GM23338 (cell line): ENCODE data around the gene BBX. TPM values are rescaled to one million over a fixed set of nuclear protein-coding genes. Genes with fewer than 3 reads are reported as not detected.

Experiments
- ATAC-seq: fragments of 200-7000 bp; cut with Tn5 transposase; 3 replicates; pipeline ENCODE4 v1.9.1; 2020
- DNase-seq: peaks from one replicate; pipeline ENCODE4 v3.0.0-alpha.2; 2015; ENCODE audit warnings: low spot score
- H2AFZ ChIP-seq: fragments of 200-600 bp; sonication (generic); 2 replicates; pipeline ENCODE4 v1.8.0; 2016; ENCODE audit warnings: antibody characterized with exemption, mild to moderate bottlenecking, moderate library complexity
- H3F3A ChIP-seq: fragments of 200-600 bp; sonication (generic); replicated peaks from 2 replicates; pipeline ENCODE4 v1.8.0; 2017; ENCODE audit warnings: antibody characterized with exemption, mixed run types, low read depth
- H3K27ac ChIP-seq: fragments of 200-600 bp; sonication (generic); 2 replicates; pipeline ENCODE4 v1.6.1; 2016; ENCODE audit warnings: low read depth
- H3K27me3 ChIP-seq: fragments of 200-600 bp; sonication (generic); 2 replicates; pipeline ENCODE4 v1.8.0; 2016; ENCODE audit warnings: mild to moderate bottlenecking, mixed run types, moderate library complexity; ENCODE audit not compliant: insufficient read depth
- H3K36me3 ChIP-seq: fragments of 200-600 bp; sonication (generic); 2 replicates; pipeline ENCODE4 v1.8.0; 2016; ENCODE audit warnings: mild to moderate bottlenecking; ENCODE audit not compliant: insufficient read depth
- H3K4me1 ChIP-seq: fragments of 200-600 bp; sonication (generic); 2 replicates; pipeline ENCODE4 v1.8.0; 2016; ENCODE audit warnings: mild to moderate bottlenecking, moderate library complexity; ENCODE audit not compliant: insufficient read depth
- H3K4me2 ChIP-seq: fragments of 200-600 bp; sonication (generic); 2 replicates; pipeline ENCODE4 v1.7.1; 2017; ENCODE audit warnings: mixed run types
- H3K4me3 ChIP-seq: fragments of 200-600 bp; sonication (generic); 2 replicates; pipeline ENCODE4 v1.6.1; 2016; ENCODE audit warnings: mixed run types
- H3K79me2 ChIP-seq: fragments of 200-600 bp; sonication (generic); replicated peaks from 2 replicates; pipeline ENCODE4 v1.8.0; 2017; ENCODE audit warnings: mild to moderate bottlenecking; ENCODE audit not compliant: insufficient read depth
- H3K9me2 ChIP-seq: fragments of 200-600 bp; sonication (generic); 2 replicates; pipeline ENCODE4 v1.8.0; 2017; ENCODE audit not compliant: insufficient read depth
- H4K20me1 ChIP-seq: fragments of 200-600 bp; sonication (generic); replicated peaks from 2 replicates; pipeline ENCODE4 v1.8.0; 2017; ENCODE audit warnings: mild to moderate bottlenecking; ENCODE audit not compliant: insufficient read depth
- H3K27ac Mint-ChIP-seq: 2 replicates; pipeline ENCODE4 v1.8.0; 2020; ENCODE audit warnings: inconsistent platforms, mild to moderate bottlenecking, moderate library complexity, mixed read lengths
- H3K27me3 Mint-ChIP-seq: 3 replicates; pipeline ENCODE4 v1.8.0; 2022; ENCODE audit warnings: low read depth, mild to moderate bottlenecking, moderate library complexity, mixed read lengths, inconsistent platforms; ENCODE audit not compliant: insufficient read depth, poor library complexity
- H3K36me3 Mint-ChIP-seq: 3 replicates; pipeline ENCODE4 v1.8.0; 2021; ENCODE audit warnings: low read depth, mild to moderate bottlenecking, inconsistent platforms, moderate library complexity, mixed read lengths
- H3K4me1 Mint-ChIP-seq: 3 replicates; pipeline ENCODE4 v1.8.0; 2020; ENCODE audit warnings: mild to moderate bottlenecking, inconsistent platforms, mixed read lengths
- H3K4me3 Mint-ChIP-seq: 3 replicates; pipeline ENCODE4 v1.8.0; 2021; ENCODE audit warnings: moderate library complexity, mild to moderate bottlenecking, inconsistent platforms, mixed read lengths
- H3K9me3 Mint-ChIP-seq: 3 replicates; pipeline ENCODE4 v1.8.0; 2020; ENCODE audit warnings: moderate library complexity, mild to moderate bottlenecking, inconsistent platforms, mixed read lengths
- CTCF ChIP-seq, 2 experiments: fragments of 200-600 bp in 1 of 2; sonication (generic) in 1 of 2; conservative IDR thresholded peaks; 2 replicates each; pipeline versions ENCODE4 v1.5.1 to v1.6.1; 2016 to 2017; ENCODE audit warnings: antibody characterized with exemption in 2 of 2, low read depth in 2 of 2, mild to moderate bottlenecking in 2 of 2, moderate library complexity in 1 of 2
- EZH2phosphoT487 ChIP-seq: fragments of 200-600 bp; sonication (generic); IDR thresholded peaks from one replicate; pipeline ENCODE4 v1.8.1; 2018; ENCODE audit warnings: antibody characterized with exemption; ENCODE audit not compliant: unreplicated experiment
- JUNB ChIP-seq: IDR thresholded peaks from one replicate; pipeline ENCODE4 v1.6.1; 2016; ENCODE audit warnings: antibody characterized with exemption; ENCODE audit not compliant: unreplicated experiment
- STAT1 ChIP-seq: IDR thresholded peaks from one replicate; pipeline ENCODE4 v1.6.1; 2016; ENCODE audit warnings: antibody characterized with exemption; ENCODE audit not compliant: unreplicated experiment
- ZNF114 ChIP-seq: fragments of 250-450 bp; sonication (Bioruptor Pico); IDR thresholded peaks from 2 replicates; pipeline ENCODE4 v1.5.0; 2020; ENCODE audit warnings: mild to moderate bottlenecking, moderate library complexity
- ZNF331 ChIP-seq: fragments of 250-450 bp; sonication (Bioruptor Pico); IDR thresholded peaks from 2 replicates; pipeline ENCODE4 v1.5.0; 2020; ENCODE audit warnings: low read depth, mild to moderate bottlenecking, moderate library complexity
- ZNF462 ChIP-seq: fragments of 250-450 bp; sonication (Bioruptor Pico); IDR thresholded peaks from 2 replicates; pipeline ENCODE4 v1.5.0; 2020; ENCODE audit warnings: mild to moderate bottlenecking, moderate library complexity
- polyA plus RNA-seq: library from polyadenylated mRNA; unstranded; fragments of >200 nt; fragmentation: Nextera tagmentation; extraction: Ambion mirVana; gene quantifications from 2 replicates; pipeline ENCODE4 v1.2.1, GENCODE V29; 2016
- total RNA-seq: library from RNA; depleted of rRNA; stranded (reverse); fragments of >200 nt; shearing (Covaris generic); gene quantifications from 2 replicates; pipeline ENCODE4 v1.2.3, GENCODE V29; 2014

BBX gene
- total and polyA plus RNA-seq, 2 experiments from 2014 or later: 35.2 to 44.1 TPM

GRCh38 chr3:107817076-107817475 is 294.3 kb downstream of the BBX start:
- peaks cover 22% of the 10 kb centered on the region for H3K4me1 Mint-ChIP-seq
- Histone ChIP-seq H3K9me2 (no peaks in the 10 kb centered on the region), H3F3A (no peaks in the 10 kb centered on the region), H3K79me2 (no peaks in the 10 kb centered on the region), H3K27ac (no peak overlapping the region), H3K4me3 (no peak overlapping the region), H4K20me1 (no peaks in the 10 kb centered on the region), H3K4me1 (peaks cover 3% of the 10 kb centered on the region; the same call in 1 of the 2 replicates), H3K4me2 (no peak overlapping the region), H3K27me3 (no peaks in the 10 kb centered on the region), H3K36me3 (no peaks in the 10 kb centered on the region), H2AFZ (no peak overlapping the region)
- H3K9me3 Mint-ChIP-seq: no peaks in the 10 kb centered on the region
- H3K27ac Mint-ChIP-seq: no peak overlapping the region
- peaks cover 7% of the 10 kb centered on the region for H3K27me3 Mint-ChIP-seq
- ATAC-seq: no peak
- H3K36me3 Mint-ChIP-seq: no peaks in the 10 kb centered on the region
- no peak for TF ChIP-seq ZNF331 (CRISPR knock-in tag)
- no peak for TF ChIP-seq JUNB
- TF ChIP-seq STAT1: no peak
- no peak for TF ChIP-seq EZH2phosphoT487
- no peak for TF ChIP-seq CTCF (conservative IDR thresholded peaks at IDR 0.05; ENCODE audit: low read depth in 2 of 2)
- TF ChIP-seq ZNF462 (CRISPR knock-in tag): no peak
- no peak for TF ChIP-seq ZNF114 (CRISPR knock-in tag)
- DNase-seq: no peak
- H3K4me3 Mint-ChIP-seq: no peak overlapping the region
